ENCODE measurements around the gene ALDH3B2. TPM values are rescaled to one million over a fixed set of nuclear protein-coding genes. Genes with fewer than 3 reads are reported as not detected.
"Not testable (repeated sequence)": the region's sequence is repeated elsewhere in the genome, so short reads cannot be mapped to it uniquely, and the experiment has no call there.

ALDH3B2 gene
- total RNA-seq, 1 donor from 2014 or later, result not detected

DNA sequence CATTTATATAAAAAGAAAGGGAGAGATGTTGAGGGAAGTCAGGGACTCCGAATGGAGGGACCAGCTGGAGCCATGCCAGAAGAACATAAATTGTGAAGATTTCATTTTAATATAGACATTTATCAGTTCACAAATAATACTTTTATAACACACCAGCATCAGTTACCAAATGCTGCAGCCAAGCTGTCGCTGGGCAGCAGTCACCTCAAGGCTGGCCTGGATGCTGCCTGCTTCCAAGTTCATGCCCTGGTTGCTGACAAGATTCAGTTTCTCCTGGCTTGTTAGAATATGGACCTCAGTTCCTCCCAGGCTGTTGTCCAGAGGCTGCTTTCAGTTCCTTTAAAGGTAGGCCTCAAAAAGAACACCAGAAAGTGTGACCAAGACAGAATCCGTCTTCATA lies 30.8 kb upstream of the ALDH3B2 start:
- no peak for DNase-seq (ENCODE audit: low read depth, low spot score)
- H3K27ac Mint-ChIP-seq (ENCODE audit: unreplicated experiment), result no peak overlapping the region
- no peak for TF ChIP-seq CTCF (conservative IDR thresholded peaks at IDR 0.05)
- peaks cover 31% of the 10 kb centered on the region for H3K27me3 Mint-ChIP-seq (ENCODE audit: low read depth)
- no peaks in the 10 kb centered on the region for H3K4me1 Mint-ChIP-seq
- no peak overlapping the region for H3K4me3 Mint-ChIP-seq
- peaks cover 3% of the 10 kb centered on the region for H3K9me3 Mint-ChIP-seq
- no peaks in the 10 kb centered on the region for H3K36me3 Mint-ChIP-seq (ENCODE audit: low read depth)

GRCh38 chr11:67704524-67704923 lies 30.1 kb upstream of the ALDH3B2 start:
- no peak for TF ChIP-seq CTCF (conservative IDR thresholded peaks at IDR 0.05)
- no peaks in the 10 kb centered on the region for H3K36me3 Mint-ChIP-seq (ENCODE audit: low read depth)
- DNase-seq (ENCODE audit: low read depth, low spot score), result no peak

DNA sequence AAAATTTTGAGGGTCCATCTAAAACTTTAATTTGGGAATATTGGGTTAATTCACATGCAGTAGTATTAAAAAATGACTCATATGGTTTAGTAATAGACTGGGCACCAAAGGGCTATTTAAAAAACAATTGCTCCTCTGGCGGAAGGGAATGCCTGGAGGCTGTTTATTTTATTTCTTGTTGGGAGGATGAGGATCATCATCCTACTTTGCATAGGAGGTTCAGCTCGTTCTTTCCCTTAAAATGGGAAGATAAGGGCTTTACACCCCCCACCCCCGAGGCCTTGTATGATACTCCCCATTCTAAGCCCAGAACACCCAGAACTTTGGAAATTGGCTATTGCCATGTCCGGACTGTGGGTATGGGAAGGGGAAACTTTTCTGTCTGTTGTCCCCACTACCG lies 29.3 kb upstream of the ALDH3B2 start:
- H3K27me3 Mint-ChIP-seq (ENCODE audit: low read depth), result peaks cover 18% of the 10 kb centered on the region
- H3K27ac Mint-ChIP-seq (ENCODE audit: unreplicated experiment); H3K4me1 Mint-ChIP-seq; H3K4me3 Mint-ChIP-seq; H3K9me3 Mint-ChIP-seq; DNase-seq (ENCODE audit: low read depth, low spot score); H3K36me3 Mint-ChIP-seq (ENCODE audit: low read depth): not testable (repeated sequence)

More at GRCh38 chr11:67704524-67704923, 30.1 kb upstream of the ALDH3B2 start:
- Mint-ChIP-seq H3K9me3 (peaks cover 6% of the 10 kb centered on the region), H3K4me1 (no peaks in the 10 kb centered on the region), H3K27ac (ENCODE audit: unreplicated experiment) (no peak overlapping the region), H3K4me3 (no peak overlapping the region), H3K27me3 (ENCODE audit: low read depth) (peaks cover 26% of the 10 kb centered on the region)

DNA sequence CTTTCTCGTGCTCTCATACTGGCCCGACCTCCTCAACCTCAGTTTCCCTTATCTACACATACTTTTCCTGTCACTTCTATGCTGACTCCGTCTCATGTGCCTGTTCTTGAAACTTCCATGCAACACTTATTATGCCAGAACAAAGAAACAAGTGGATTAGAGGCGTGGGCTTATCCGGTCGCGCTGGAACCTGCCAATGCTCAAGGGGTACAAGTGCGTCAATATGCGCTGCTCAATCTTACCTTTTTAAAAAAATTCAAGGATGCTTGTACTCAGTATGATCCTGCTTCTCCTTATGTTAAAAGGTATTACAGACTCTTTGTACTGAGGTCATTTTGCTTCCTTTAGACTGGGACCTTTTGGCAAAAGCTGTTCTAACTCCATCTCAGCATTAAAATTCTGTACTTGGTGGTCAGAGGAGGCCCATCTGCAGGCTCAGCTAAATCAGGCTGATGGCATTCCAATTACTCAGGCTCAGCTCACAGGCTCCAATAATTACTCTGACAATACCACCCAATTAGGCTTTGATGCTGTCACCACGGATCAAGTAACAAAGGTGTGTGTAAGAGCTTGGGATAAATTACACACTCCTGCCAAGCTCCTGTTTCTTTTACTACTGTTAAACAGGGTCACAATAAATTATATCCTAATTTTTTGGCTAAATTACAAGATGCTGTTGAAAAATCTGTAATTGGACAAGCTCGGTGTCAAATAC lies 26.3 kb upstream of the ALDH3B2 start:
- H3K36me3 Mint-ChIP-seq (ENCODE audit: low read depth), result no peaks in the 10 kb centered on the region
- peak overlapping the region; percentile 47 for H3K27ac Mint-ChIP-seq (ENCODE audit: unreplicated experiment)
- H3K4me1 Mint-ChIP-seq, result no peaks in the 10 kb centered on the region
- H3K4me3 Mint-ChIP-seq, result no peak overlapping the region
- no peak for TF ChIP-seq CTCF (conservative IDR thresholded peaks at IDR 0.05)
- peaks cover 6% of the 10 kb centered on the region for H3K9me3 Mint-ChIP-seq
- peaks cover 15% of the 10 kb centered on the region for H3K27me3 Mint-ChIP-seq (ENCODE audit: low read depth)
- no peak for DNase-seq (ENCODE audit: low read depth, low spot score)

DNA sequence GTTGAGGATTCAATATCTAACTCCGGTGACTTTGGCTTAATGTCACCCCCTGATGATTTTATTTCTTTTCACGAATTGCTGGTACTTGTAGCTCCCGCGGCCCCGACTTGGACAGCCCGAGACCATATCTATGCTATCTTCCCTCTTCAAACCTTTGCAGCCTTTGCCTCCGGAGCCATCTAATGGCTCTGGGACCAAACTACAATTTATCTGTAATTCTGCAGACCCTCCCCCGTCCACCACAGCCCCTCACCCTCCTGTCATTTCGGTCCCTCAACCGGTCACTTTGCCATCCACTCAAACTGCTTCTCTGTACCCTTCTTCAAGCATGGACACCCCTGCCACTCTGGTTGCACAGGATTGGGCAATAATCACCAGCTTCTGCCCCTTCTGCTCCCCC lies 25.7 kb upstream of the ALDH3B2 start:
- Mint-ChIP-seq H3K27ac (ENCODE audit: unreplicated experiment) (peak overlapping the region; percentile 17), H3K27me3 (ENCODE audit: low read depth) (peaks cover 15% of the 10 kb centered on the region), H3K9me3 (peaks cover 6% of the 10 kb centered on the region), H3K4me1 (no peaks in the 10 kb centered on the region), H3K4me3 (no peak overlapping the region), H3K36me3 (ENCODE audit: low read depth) (no peaks in the 10 kb centered on the region)
- DNase-seq (ENCODE audit: low read depth, low spot score), result no peak
- TF ChIP-seq CTCF (conservative IDR thresholded peaks at IDR 0.05), result no peak

DNA sequence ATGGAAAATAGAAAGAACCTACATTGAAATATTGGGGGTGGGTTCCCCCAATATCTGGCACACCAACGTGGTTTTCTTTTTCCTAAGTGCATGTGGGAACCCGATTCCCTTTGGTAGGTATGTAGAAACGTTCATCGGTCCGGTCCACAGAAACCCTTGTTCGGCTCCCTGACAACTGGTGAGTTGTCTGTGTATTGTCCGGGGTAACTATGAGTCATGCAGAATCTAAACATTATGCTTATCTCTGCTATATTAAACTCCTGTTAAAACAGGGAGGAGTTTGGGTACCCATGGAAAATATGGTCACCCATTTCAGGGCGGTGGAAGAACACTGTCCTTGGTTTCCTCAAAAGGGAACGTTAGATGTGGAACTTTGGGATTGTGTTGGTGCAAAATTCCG lies 25.1 kb upstream of the ALDH3B2 start:
- no peak for DNase-seq (ENCODE audit: low read depth, low spot score)
- H3K4me3 Mint-ChIP-seq, result no peak overlapping the region

More for the DNA sequence above, 25.1 kb upstream of the ALDH3B2 start:
- no peak overlapping the region for H3K27ac Mint-ChIP-seq (ENCODE audit: unreplicated experiment)
- H3K36me3 Mint-ChIP-seq (ENCODE audit: low read depth), result no peaks in the 10 kb centered on the region
- peaks cover 11% of the 10 kb centered on the region for H3K27me3 Mint-ChIP-seq (ENCODE audit: low read depth)
- peaks cover 6% of the 10 kb centered on the region for H3K9me3 Mint-ChIP-seq
- no peaks in the 10 kb centered on the region for H3K4me1 Mint-ChIP-seq
- no peak for TF ChIP-seq CTCF (conservative IDR thresholded peaks at IDR 0.05)
